Superior temporal gyrus (tissue), 1 donor: ENCODE results near the gene DPP7.

Experiments
- DNase-seq: peaks from one replicate; pipeline ENCODE4 v3.0.0-alpha.2; 2016; ENCODE audit errors: extremely low spot score

The DPP7 gene

DNA sequence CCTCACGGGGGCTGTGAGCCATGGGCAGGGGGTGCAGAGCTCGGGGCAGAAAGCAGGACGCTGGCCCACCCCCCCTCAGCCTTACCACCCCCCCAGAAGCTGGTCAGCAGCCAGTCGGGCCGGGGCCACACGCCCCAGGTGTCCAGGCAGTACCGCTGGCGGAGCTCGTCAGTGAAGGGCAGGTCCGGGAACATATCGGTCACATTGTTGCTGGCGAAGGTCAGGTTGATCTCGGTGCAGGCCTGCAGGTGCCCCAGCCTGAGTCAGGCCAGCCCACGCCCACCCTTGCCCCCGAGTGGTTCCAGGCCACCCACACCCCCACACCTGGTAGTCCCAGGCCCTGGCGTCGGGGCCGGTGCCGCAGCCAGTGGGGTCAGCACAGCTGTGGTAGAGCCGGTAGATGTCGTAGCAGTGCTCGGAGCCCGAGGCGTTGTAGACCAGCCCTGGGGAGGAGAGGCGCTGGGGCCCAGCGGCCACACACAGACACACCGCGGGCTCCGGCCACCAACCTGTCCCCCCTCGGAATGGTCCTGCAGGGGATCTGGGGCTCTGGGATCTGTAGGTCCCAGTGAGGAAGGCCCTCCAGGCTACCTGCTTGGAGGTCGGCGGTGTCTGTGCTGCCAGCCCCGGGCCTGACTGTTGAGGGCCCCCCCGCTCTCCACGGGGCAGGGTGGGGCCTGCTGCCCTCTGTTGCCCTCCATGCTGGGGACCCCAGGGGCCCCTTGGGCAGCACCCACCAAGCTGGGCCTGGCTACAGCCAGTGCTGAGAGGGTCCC lies 2.6 kb downstream of the DPP7 start:
- DNase-seq = no peak

DNA sequence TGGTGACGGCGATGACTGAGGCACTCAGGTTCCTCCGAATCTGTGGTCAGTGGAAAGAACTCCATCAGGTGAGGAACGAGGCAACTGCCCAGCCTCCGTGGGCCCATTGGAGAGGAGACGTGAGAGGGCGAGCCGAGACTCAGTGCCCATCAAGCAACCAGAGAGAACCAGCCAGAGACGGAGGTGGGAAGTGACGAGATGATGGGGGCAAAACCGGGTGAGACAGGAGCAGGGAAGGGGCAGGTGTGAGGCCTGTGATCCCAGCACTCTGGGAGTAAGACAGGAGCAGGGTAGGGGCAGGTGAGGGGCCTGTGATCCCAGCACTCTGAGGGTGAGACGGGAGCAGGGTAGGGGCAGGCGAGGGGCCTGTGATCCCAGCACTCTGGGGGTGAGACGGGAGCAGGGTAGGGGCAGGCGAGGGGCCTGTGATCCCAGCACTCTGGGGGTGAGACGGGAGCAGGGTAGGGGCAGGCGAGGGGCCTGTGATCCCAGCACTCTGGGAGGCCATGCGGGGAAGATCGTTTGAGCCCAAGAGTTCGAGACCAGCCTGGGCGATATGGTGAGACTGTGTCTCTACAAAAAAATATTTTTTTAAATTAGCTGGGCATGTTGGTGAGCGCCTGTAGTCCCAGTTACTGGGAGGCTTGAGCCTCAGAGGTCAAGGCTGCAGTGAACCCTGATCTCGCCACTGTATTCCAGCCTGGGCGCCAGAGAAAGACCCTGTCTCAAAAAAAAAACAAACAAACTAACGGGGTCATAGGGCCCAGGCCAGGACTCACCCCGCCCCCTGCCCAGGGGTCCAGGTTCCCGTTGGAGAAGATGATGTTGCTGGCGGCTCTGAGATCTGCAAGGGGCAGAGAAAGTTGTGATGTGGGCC lies 3.4 kb downstream of the DPP7 start:
- no peak for DNase-seq

DNA sequence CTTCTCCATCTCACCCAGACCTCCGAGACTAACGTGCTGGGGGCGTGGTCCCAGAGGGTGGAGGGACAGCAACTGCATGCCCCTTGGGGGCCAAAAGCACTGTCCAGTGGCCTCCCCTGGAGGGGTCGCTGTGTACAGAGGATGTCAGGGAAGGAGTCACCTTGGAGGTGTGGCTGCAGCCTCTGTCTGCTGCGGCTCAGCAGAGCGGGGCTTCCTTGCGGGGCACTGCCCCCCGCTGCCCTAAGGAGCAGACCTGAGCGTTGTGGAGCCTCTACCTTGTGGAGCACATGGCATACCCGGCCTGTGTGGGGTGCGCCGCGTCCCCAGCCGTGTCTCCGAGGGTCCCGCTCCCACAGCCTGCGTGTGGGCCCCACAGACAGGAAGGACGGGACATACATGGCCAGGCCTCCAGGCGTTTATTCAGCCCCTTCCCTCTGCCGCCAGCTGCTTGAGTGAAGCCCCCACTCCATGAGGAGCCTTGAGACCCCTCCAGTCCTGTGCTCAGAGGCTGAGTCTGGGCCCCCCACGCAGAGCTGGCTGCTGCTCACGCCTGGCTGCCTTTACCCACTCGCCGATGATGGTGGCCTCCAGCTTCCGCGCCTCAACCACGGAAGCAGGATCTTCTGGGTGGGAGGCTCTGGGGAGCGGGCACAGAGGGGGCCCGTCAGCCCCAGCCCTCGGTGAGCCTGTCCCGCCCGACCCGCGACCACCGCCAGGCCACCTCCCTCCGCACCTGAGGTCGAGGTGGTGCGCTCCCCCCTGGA lies 4.2 kb downstream of the DPP7 start:
- DNase-seq = no peak

DNA sequence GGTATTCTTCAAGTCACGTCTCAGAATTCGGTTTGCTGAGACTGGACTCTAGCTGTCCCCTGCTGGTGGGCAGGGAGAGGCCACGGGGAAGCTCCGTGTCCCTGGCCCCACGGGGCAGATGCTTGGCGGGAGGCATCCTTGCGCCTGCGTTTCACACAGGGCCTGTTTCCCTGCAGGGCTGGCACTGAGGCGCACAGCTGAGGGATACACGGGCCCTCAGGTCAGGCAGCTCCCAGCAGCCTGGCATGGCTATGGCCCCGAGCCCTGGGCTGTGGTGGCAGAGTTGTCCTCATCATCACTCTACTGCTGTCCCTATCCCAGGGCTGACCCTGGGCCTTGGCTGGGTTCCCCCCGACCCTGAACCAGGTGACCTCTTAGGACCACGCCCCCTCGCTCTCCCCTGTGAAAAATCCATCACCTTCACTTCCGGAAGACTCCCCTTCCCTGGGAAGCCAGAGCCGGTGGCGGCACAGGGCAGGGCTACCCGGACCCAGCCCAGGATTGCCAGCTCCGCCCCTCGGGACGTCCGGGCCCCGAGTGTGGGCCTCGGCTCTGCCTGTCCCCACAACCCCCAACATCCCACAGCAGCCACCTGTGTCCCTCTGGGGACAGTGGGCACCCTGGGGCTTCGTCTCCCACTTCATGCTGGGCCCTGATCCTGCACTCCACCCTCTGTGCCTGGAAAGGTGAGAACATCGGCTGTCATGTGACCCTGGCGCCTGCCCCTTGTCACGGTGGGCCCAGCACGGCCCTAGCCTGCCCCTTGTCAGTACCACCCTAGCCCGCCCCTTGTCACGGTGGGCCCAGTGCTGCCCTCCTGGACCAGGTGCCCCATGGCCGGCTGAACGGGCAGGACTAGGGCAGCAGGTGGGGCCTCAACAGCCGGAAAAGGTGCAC lies 5.0 kb downstream of the DPP7 start:
- DNase-seq = no peak

DNA sequence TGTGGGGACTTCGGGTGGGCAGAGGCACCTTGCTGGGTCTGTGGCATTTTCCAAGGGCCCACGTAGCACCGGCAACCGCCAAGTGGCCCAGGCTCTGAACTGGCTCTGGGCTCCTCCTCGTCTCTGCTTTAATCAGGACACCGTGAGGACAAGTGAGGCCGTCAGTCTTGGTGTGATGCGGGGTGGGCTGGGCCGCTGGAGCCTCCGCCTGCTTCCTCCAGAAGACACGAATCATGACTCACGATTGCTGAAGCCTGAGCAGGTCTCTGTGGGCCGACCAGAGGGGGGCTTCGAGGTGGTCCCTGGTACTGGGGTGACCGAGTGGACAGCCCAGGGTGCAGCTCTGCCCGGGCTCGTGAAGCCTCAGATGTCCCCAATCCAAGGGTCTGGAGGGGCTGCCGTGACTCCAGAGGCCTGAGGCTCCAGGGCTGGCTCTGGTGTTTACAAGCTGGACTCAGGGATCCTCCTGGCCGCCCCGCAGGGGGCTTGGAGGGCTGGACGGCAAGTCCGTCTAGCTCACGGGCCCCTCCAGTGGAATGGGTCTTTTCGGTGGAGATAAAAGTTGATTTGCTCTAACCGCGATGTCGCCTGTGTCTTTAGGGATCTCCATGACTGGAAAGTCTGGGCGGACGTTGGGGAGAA lies 5.8 kb downstream of the DPP7 start:
- DNase-seq = no peak

DNA sequence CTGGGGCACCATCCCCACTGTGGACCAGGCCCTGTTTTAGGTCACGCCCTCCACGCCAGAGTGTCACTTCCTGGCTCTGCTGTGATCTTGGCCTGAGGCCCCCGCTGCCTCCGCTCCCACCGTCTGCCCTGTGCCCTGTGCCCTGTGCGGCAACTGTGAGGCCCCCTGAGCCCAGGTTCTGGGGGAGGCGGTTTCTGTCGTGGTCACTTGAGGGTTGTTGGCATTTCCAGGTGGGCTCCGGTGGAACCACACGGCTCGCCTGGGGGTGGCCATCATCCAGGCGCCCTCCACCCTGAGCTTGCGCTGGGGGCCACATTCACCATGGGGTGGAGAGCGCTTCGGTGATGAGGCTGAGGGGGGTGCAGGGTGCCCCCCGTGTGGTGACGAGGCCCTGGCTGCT lies 6.6 kb downstream of the DPP7 start:
- no peak for DNase-seq

DNA sequence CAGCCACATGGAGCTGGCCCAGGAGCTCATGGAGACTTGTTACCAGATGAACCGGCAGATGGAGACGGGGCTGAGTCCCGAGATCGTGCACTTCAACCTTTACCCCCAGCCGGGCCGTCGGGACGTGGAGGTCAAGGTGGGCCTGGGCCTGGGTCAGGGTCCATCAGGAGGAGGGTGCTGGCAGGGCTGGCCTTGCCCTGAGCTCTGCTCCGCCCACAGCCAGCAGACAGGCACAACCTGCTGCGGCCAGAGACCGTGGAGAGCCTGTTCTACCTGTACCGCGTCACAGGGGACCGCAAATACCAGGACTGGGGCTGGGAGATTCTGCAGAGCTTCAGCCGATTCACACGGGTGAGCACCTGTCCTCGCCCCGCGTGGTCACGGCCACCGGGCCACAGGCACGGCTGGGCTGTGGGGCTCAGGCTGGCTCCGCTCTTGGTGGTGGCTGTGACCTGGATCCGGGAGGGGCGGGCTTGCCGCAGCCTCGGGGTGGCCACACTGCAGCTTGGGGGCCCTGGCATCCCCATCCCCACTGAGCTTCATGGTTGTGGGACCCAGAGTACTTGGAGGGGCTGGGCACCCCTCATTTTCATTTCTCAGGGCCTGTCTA lies 7.1 kb downstream of the DPP7 start:
- no peak for DNase-seq

DNA sequence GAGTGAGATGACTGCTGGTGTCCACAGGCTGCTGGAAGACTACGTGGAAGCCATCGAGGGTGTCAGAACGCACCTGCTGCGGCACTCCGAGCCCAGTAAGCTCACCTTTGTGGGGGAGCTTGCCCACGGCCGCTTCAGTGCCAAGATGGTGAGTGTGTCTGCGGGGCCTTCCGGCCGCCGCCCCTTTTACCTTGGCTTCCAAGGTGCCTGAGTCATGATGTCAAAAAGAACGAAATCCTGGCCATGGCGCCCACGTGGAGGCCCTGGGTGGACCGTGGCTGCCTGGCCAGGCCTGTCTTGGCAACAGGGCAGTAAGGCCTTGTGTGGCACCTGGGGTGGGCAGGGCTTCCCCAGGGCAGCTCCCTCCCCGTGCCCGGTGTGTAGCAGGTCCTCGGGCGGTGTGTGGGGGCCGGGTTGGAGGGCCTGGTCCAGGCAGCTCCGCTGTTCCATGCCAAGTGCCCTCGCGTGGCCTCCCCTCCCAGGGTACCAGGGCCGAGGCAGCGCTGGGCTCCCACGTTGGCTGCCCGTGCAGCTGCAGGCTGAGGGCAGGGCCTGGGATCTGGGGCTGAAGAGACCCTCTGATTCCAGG lies 7.8 kb downstream of the DPP7 start:
- no peak for DNase-seq

DNA sequence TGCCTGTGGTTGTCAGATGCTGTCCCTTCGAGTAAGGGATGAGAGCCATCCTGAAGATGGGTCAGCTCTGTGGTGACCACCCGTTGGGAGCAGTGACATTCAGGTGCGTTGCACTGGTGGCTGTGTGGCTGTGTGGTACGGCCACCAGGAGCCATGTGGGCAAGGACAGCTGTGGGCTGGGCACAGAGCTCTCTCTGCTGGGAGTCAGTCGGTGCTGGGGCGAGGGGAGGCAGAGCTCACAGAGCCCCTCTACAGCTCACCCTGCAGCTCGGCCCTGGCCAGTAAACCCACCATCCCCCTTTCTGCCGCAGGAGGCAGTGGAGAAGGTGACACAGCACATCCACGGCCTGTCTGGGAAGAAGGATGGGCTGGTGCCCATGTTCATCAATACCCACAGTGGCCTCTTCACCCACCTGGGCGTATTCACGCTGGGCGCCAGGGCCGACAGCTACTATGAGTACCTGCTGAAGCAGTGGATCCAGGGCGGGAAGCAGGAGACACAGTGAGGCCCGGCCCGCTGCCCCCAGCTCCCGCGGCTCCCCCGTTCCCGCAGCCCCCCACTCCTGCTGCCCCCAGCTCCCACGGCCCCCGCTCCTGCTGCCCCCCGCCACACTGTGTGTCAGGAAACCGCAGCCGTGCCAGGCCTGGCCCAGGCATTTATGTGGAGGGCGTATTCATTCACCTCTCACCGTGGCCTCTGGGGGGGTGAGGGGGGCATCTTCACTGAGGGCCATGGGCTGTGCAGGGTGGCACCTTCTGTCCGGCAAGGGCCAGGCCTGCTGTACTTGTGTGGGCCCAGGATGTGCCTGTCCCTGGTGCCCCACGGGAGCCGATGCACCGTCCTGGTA lies 8.5 kb downstream of the DPP7 start:
- no peak for DNase-seq

DNA sequence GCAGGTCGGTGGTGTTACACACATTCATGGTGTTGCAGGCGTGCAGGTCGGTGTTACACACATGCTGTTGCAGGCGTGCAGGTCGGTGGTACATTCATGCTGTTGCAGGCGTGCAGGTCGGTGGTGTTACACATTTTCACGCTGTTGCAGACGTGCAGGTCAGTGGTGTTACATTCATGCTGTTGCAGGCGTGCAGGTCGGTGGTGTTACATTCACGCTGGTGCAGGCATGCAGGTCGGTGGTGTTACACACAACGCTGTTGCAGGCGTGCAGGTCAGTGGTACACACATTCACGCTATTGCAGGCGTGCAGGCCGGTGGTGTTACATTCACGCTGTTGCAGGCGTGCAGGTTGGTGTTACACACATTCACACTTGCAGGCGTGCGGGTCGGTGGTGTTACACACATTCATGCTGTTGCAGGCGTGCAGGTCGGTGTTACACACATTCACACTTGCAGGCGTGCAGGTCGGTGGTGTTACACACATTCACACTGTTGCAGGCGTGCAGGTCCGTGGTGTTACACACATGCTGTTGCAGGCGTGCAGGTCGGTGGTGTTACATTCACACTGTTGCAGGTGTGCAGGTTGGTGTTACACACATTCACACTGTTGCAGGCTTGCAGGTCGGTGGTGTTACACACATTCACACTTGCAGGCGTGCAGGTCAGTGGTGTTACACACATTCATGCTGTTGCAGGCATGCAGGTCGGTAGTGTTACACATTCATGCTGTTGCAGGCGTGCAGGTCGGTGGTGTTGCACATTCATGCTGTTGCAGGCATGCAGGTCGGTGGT lies 11.1 kb downstream of the DPP7 start:
- DNase-seq = no peak

DNA sequence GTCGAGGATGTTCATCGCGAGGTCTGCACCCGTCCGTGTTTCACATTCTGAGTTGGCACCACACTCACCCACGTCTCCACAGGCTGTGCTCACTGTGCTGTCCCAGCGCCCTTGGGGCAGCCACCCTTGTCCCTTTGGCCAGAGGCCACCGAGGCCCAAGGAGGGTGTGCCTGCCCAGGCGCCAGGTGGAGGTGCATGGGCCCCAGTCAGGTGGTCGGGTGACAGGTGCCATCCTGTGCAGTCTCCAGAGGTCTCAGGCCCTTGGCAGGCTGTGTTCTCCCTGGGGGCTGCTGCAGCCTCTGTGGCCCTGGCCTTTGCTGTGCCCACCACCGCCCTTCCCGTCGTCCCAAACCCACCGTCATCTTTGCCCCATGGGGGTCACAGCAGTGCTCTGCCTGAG lies 15.3 kb downstream of the DPP7 start:
- no peak for DNase-seq

DNA sequence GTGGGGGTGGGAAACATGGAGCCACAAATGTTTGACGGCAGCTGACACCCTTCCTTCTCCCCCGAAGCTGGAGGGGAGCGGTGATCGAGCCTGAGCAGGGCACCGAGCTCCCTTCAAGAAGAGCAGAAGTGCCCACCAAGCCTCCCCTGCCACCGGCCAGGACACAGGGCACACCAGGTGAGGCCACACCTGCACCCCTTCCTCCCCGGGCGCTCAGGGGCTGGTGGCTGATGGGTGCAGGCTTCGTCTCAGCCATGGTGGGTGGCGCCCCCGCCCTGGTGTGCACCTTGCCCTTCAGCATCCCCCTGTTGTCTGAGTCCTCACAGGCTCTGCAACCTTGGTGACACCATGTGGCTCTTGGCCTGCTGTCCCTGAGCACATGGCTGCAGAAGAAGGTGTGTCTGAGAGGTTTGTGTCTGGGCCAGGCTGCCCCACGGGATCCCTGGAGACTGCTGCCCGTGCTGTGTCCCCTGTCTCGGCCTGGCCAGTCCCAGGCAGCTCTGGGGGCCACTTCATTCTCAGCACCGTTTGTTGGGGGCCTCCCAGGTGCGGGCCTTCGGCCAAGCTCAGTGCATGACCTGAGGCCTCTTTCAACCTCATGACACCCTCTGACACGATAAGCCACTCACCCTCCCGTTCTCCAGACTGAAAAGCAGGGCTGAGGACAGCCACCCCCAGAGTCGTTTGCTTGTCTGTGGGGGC lies 16.6 kb downstream of the DPP7 start:
- DNase-seq = no peak

DNA sequence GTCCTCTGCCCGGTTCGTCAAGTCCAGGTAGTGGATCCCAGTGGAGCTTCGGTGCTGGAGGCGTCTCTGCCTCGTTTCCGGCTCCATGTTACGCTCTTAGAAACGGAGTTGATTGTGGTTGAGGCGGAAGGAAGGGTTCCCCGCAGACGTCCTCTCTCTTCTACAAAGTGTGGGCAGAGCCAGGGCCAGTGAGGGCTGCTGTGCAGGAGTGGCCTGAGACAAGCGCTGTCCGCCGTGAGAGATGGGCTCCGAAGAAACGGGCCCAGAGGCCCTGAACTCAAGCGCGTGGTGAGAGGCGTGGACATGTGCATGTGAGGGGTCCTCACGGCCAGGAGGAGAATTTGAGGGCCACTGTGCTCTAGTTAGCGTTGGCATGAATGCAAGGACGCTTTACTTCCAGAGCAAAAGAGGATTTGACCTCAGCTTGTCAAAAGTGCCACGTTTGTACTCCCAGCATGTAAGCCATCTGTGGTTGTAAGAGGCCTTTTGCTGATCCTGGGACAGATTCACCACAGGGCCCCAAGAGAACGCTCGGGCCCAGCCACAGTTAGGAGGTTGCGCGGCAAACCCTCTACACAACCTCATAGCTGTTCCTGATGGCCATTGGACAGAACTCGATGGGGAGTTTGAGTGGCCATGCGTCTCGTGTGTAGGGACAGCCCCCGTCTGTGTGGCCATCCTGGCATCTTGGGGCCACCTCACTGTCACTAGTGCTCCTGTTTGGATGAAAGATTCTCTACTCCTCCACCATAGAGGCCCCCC lies 17.6 kb downstream of the DPP7 start:
- no peak for DNase-seq

DNA sequence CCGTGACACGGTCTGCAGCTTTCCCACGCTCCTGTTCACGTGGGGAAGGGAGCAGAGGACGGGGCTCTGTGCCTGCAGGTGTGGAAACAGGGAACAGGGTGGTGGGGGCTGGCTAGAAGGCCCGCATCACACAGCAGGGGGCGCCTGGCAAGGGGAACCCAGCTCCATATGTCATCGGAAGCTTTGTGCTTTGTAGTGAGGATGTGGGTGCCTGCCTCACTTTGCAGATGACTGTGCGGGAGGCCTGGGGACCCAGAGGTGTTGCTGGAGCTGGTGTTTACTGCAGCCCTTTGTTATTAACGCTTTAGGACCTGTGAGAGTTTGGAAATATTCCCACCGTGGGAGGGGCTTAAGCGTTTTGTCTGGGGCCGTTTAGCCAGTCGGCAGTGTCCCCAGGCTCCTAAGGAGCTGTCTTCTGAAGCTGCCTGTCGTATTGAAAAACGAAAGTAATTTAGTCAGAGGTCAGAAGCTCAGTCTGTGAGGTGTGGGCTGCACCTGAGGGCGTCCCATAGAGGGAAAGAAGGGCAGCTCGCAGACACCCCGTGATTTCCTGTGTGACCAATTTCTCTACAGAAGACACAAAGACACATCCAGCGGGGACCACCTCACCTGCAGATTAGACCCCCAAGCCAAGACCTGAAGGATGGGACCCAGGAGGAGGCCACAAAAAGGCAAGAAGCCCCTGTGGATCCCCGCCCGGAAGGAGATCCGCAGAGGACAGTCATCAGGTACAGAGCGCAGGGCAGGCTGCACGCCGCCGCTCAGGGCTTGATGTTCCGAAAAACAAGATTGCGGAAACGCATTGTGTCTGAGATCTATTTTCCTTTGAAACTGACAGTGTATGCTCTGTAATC lies 18.6 kb downstream of the DPP7 start:
- DNase-seq = no peak

DNA sequence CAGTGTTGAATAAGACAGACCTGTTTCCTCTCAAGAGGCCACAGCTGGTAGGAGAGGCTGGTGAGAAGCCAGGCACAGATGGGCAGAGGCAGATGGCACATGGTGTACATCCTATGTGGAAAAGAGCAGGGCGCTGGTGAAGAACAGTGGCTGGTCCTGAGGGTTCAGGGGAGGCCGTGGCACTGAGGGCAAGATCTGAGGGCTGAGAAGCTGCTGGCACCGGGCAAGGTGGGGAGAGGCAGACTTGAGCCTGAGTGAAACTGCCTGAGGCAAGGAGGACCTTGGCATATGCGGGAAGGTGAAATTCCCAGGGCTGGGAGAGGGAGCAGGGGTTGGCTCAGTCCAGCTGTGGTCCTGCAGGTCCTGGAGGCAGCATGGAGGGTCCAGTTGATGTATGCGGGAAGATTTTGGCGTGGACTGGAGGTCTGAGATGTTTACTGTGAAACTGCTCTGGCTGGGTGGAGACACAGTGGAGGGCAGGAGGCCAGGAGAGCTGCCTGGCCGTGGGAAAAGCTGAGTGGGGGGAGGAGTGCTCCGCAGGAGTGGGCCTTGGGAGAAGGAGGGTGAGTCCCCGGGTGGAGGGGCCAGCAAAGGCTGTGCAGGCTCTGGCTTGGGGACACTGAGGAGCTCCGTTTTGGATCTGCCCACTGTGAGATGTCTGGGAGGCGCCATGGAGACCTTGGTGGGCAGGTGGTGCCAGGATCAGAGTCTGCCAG lies 25.1 kb downstream of the DPP7 start:
- DNase-seq = no peak
